Natural killer cell treated with Interleukin-12 subunit alpha and Interleukin-12 subunit beta and Interleukin-15 and Interleukin-18, amount 100 ng/mL, for 72 hours (primary cell): ENCODE data around the gene FER. TPM values are rescaled to one million over a fixed set of nuclear protein-coding genes. Genes with fewer than 3 reads are reported as not detected.
"Not testable (repeated sequence)": the region's sequence is repeated elsewhere in the genome, so short reads cannot be mapped to it uniquely, and the experiment has no call there.

ENCODE experiments used
- ATAC-seq, 2 donors: fragments of 150-1000 bp; cut with Tn5 transposase in 1 of 2; sonication (Bioruptor Pico), chemical (Tn5 transposase) in 1 of 2; 2 replicates each; pipeline ENCODE4 v1.10.0; 2021
- DNase-seq: peaks from one replicate; pipeline ENCODE4 v3.0.0; 2022; ENCODE audit warnings: low spot score
- H3K27ac Mint-ChIP-seq, 2 donors: 1 replicate in 1 of 2; 2 replicates in 1 of 2; pipeline ENCODE4 v1.8.0; 2022; ENCODE audit warnings: mixed read lengths in 2 of 2, mild to moderate bottlenecking in 1 of 2, moderate library complexity in 1 of 2
- H3K27me3 Mint-ChIP-seq, 2 donors: 1 replicate in 1 of 2; 2 replicates in 1 of 2; pipeline ENCODE4 v1.8.0; 2022; ENCODE audit warnings: mixed read lengths in 2 of 2
- H3K36me3 Mint-ChIP-seq: one replicate; pipeline ENCODE4 v1.8.0; 2022; ENCODE audit warnings: mixed read lengths
- H3K4me1 Mint-ChIP-seq, 2 donors: 1 replicate in 1 of 2; 2 replicates in 1 of 2; pipeline ENCODE4 v1.8.0; 2022; ENCODE audit warnings: low read depth in 2 of 2, mixed read lengths in 2 of 2, mild to moderate bottlenecking in 1 of 2
- H3K4me3 Mint-ChIP-seq: one replicate; pipeline ENCODE4 v1.8.0; 2022; ENCODE audit warnings: mixed read lengths
- H3K9me3 Mint-ChIP-seq: 2 replicates; pipeline ENCODE4 v1.8.0; 2022; ENCODE audit warnings: mixed read lengths
- total RNA-seq, 2 donors: library from RNA; stranded (reverse); gene quantifications; one replicate each; pipeline ENCODE4 v1.2.3, GENCODE V29; 2022

The FER gene
- total RNA-seq = 10 to 100 TPM; 13.4 to 22.1 TPM

GRCh38 chr5:108747774-108748400 is at the start of gene FER:
FER (plus strand) TSS chr5:108747897; CDS start chr5:108798183, 50,286 bp downstream.
- no peaks in the 10 kb centered on the region for H3K9me3 Mint-ChIP-seq
- H3K4me1 Mint-ChIP-seq = peaks cover 15 to 31% of the 10 kb centered on the region in 2 donors
- peak within 1 kb of the TSS; percentile 75 to 85 for H3K27ac Mint-ChIP-seq
- peak within 1 kb of the TSS; percentile 97 for H3K4me3 Mint-ChIP-seq
- DNase-seq (no peak), ATAC-seq (peak in 1 of 2 donors; percentile 31)
- peaks cover 0 to 8% of the 10 kb centered on the region in 2 donors for H3K27me3 Mint-ChIP-seq
- H3K36me3 Mint-ChIP-seq = no peaks in the 10 kb centered on the region

- H3K36me3 Mint-ChIP-seq, H3K27ac Mint-ChIP-seq: not testable (repeated sequence)
Observed at GRCh38 chr5:108700388-108700787, 47.3 kb upstream of the FER start.

DNA sequence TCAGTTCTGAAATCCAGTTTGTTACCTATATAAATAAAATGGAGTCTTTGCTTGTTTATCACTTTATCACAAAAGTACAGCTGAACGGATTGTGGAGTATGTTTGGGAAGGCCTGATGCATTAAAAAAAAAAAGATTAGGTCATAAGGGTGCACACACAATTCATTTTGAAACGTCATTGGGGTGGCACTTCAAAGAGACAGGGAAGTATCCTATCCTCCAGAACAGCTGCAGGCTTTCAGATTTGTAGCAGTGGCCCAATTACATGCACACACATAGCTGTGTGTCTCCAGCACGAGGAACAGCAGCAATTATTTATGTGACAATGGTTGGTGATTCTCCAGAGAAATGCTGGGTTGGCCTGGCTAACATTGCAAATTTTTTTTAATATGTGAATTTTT is 46.8 kb upstream of the FER start:
- Mint-ChIP-seq H3K4me3 (no peak overlapping the region), H3K27me3 (peaks cover 5 to 10% of the 10 kb centered on the region in 2 donors), H3K9me3 (no peaks in the 10 kb centered on the region), H3K4me1 (peaks cover 9 to 10% of the 10 kb centered on the region in 2 donors), H3K27ac (no peak overlapping the region), H3K36me3 (no peaks in the 10 kb centered on the region)
- ATAC-seq (no peak), DNase-seq (no peak)

More at GRCh38 chr5:108700388-108700787, 47.3 kb upstream of the FER start:
- H3K4me3 Mint-ChIP-seq, H3K9me3 Mint-ChIP-seq, ATAC-seq, DNase-seq, H3K4me1 Mint-ChIP-seq: not testable (repeated sequence)
- H3K27me3 Mint-ChIP-seq = peaks cover 5 to 10% of the 10 kb centered on the region in 2 donors

DNA sequence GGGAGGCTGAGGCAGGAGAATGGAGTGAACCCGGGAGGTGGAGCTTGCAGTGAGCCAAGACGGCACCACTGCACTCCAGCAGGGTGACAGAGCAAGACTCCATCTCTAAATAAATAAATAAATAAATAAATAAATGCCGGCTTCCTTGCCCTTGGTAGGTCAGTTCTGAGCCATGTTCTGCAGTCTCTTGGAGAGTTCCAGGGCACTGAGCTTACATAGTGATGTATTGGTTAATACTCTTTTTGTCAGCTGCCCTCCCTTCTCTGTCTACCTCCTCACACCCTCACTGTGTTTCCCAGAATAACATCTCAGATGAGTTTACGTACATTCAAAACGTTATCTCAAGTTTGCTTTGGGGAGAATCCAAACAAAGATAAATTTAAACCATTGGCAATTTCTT is 45.2 kb upstream of the FER start:
- H3K4me3 Mint-ChIP-seq = no peak overlapping the region
- DNase-seq (no peak), ATAC-seq (no peak)
- H3K9me3 Mint-ChIP-seq = no peaks in the 10 kb centered on the region
- peaks cover 2 to 4% of the 10 kb centered on the region in 2 donors for H3K27me3 Mint-ChIP-seq
- no peaks in the 10 kb centered on the region for H3K36me3 Mint-ChIP-seq
- H3K27ac Mint-ChIP-seq = no peak overlapping the region
- peaks cover 9 to 10% of the 10 kb centered on the region in 2 donors for H3K4me1 Mint-ChIP-seq

GRCh38 chr5:108703313-108703712 is 44.4 kb upstream of the FER start:
- DNase-seq (no peak), ATAC-seq (peak; percentile 64 to 67)
- H3K36me3 Mint-ChIP-seq = no peaks in the 10 kb centered on the region
- H3K27ac Mint-ChIP-seq = no peak overlapping the region
- no peaks in the 10 kb centered on the region for H3K27me3 Mint-ChIP-seq
- H3K4me1 Mint-ChIP-seq = peaks cover 9 to 10% of the 10 kb centered on the region in 2 donors
- H3K9me3 Mint-ChIP-seq = no peaks in the 10 kb centered on the region
- H3K4me3 Mint-ChIP-seq = no peak overlapping the region

DNA sequence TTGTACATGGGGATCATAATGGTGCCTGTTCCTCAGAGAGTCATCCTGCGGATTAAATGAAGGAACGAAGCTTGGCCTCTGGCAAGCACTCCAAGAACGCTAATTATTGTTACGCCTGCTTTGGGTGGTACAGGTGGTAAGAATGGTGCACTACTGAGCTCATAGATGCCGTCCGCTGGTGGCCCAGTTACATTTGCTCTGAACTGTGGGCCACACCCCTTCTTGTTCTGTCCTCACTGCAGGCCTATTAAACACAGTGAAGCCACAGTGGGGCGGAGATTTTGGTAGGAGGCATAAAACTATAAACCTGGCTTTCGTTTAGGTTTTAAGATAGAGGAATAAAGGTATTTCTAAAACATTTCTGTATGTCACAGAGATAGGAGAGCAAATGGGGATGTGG is 40.6 kb upstream of the FER start:
- no peak overlapping the region for H3K27ac Mint-ChIP-seq
- H3K9me3 Mint-ChIP-seq = no peaks in the 10 kb centered on the region
- no peak overlapping the region for H3K4me3 Mint-ChIP-seq
- H3K27me3 Mint-ChIP-seq = peaks cover 3 to 12% of the 10 kb centered on the region in 2 donors
- ATAC-seq = no peak
- peaks cover 9 to 10% of the 10 kb centered on the region in 2 donors for H3K4me1 Mint-ChIP-seq
- DNase-seq = no peak
- no peaks in the 10 kb centered on the region for H3K36me3 Mint-ChIP-seq

GRCh38 chr5:108711898-108712297 is 35.8 kb upstream of the FER start:
- no peak for DNase-seq
- H3K36me3 Mint-ChIP-seq = no peaks in the 10 kb centered on the region
- ATAC-seq = no peak
- no peak overlapping the region for H3K4me3 Mint-ChIP-seq
- no peak overlapping the region for H3K27ac Mint-ChIP-seq
- H3K4me1 Mint-ChIP-seq = no peaks in the 10 kb centered on the region
- H3K9me3 Mint-ChIP-seq = no peaks in the 10 kb centered on the region
- H3K27me3 Mint-ChIP-seq = peaks cover 14 to 39% of the 10 kb centered on the region in 2 donors

DNA sequence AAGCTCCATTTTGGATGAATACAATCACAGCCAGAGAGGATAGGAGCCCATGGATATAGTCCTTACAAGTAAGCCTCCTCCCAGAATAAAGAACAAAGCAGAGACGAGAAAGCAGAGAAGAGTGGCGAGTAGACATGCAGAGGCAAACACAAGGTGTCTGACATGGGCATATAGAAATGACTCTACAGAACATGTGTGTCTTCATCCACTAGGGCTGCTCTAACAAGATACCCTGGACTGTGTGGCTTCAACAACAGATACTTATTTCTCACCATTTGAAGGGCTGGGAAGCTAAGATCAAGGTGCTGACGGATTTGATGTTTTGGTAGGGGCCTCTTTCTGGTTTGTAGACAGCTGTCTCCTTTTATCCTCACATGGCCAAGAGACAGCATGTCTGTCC is 32.3 kb upstream of the FER start:
- Mint-ChIP-seq H3K4me3 (no peak overlapping the region), H3K9me3 (no peaks in the 10 kb centered on the region), H3K4me1 (peaks cover 3 to 4% of the 10 kb centered on the region in 2 donors), H3K27ac (no peak overlapping the region), H3K36me3 (no peaks in the 10 kb centered on the region), H3K27me3 (peaks cover 19 to 39% of the 10 kb centered on the region in 2 donors)
- DNase-seq (no peak), ATAC-seq (no peak)

DNA sequence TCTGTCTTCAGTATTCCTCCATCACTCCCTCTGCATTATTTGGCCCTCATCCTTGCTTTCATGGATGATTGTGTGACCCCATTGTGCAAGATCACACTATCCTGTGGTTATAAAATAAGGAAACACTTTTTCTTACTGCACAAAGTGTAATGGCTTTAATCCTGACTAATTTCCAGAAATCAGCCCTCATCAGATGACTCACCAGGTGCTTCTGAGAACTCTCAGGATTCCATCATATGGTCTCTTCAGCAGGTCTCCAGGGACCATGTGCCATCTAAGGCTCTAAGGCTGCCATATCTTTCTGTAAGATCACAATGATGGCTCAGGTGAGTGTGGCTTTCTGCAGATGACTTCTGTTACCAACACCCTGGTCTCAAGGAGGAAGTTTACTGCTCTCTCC is 27.3 kb upstream of the FER start:
- peak; percentile 75 to 79 for ATAC-seq
- no peak overlapping the region for H3K4me3 Mint-ChIP-seq
- H3K27ac Mint-ChIP-seq = no peak overlapping the region
- no peak for DNase-seq
- H3K4me1 Mint-ChIP-seq = peaks cover 4 to 5% of the 10 kb centered on the region in 2 donors
- H3K9me3 Mint-ChIP-seq = no peaks in the 10 kb centered on the region
- H3K27me3 Mint-ChIP-seq = peaks cover 17 to 29% of the 10 kb centered on the region in 2 donors
- no peaks in the 10 kb centered on the region for H3K36me3 Mint-ChIP-seq

- H3K4me3 Mint-ChIP-seq = peak overlapping the region; percentile 82
- no peak for ATAC-seq
- no peak for DNase-seq
- H3K36me3 Mint-ChIP-seq = no peaks in the 10 kb centered on the region
- peaks cover 2% of the 10 kb centered on the region for H3K9me3 Mint-ChIP-seq
- peaks cover 30 to 32% of the 10 kb centered on the region in 2 donors for H3K4me1 Mint-ChIP-seq
- H3K27me3 Mint-ChIP-seq = peaks cover 6 to 21% of the 10 kb centered on the region in 2 donors
- peak overlapping the region; percentile 74 to 86 for H3K27ac Mint-ChIP-seq
Observed at GRCh38 chr5:108726446-108727235, 21.1 kb upstream of the FER start.

DNA sequence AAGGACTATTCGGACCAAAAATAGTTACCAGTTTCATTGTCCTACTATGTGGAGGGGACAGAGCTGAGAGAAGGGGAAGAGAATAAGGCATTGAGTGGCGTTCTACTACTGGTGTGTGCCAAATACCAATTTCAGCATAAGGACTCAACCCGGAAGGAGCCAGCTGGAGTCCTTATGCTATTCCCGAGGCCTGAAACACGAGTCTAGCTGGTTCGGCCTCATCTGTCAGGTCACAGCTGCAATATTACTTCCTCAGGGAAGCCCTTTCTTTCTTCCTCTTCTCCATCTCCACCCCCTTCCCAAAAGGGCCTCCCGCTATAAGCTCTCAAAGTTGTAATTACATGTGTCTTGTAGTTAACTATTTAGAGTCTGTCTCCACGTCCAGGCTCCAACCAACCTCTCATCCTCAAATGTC is 20.5 kb upstream of the FER start:
- Mint-ChIP-seq H3K27ac (peak overlapping the region; percentile 74 to 86), H3K9me3 (peaks cover 2% of the 10 kb centered on the region), H3K4me3 (peak overlapping the region; percentile 82), H3K27me3 (peaks cover 4 to 15% of the 10 kb centered on the region in 2 donors), H3K4me1 (peaks cover 30 to 32% of the 10 kb centered on the region in 2 donors), H3K36me3 (no peaks in the 10 kb centered on the region)
- no peak for DNase-seq
- ATAC-seq = no peak

GRCh38 chr5:108727651-108728565 is 19.8 kb upstream of the FER start:
- ATAC-seq = peak; percentile 89 to 92

GRCh38 chr5:108728566-108729241 is 19.0 kb upstream of the FER start:
- Mint-ChIP-seq H3K27me3 (peaks cover 4 to 7% of the 10 kb centered on the region in 2 donors), H3K4me1 (peaks cover 30 to 32% of the 10 kb centered on the region in 2 donors), H3K4me3 (peak overlapping the region; percentile 82), H3K36me3 (no peaks in the 10 kb centered on the region), H3K27ac (peak overlapping the region; percentile 74 to 86), H3K9me3 (peaks cover 2% of the 10 kb centered on the region)
- DNase-seq (peak; percentile 82), ATAC-seq (peak; percentile 73 to 86)

More at GRCh38 chr5:108727651-108728565, 19.8 kb upstream of the FER start:
- peak overlapping the region; percentile 74 to 86 for H3K27ac Mint-ChIP-seq
- no peaks in the 10 kb centered on the region for H3K36me3 Mint-ChIP-seq
- H3K4me3 Mint-ChIP-seq = peak overlapping the region; percentile 82
- peaks cover 4 to 8% of the 10 kb centered on the region in 2 donors for H3K27me3 Mint-ChIP-seq
- peaks cover 2% of the 10 kb centered on the region for H3K9me3 Mint-ChIP-seq
- peaks cover 30 to 32% of the 10 kb centered on the region in 2 donors for H3K4me1 Mint-ChIP-seq
- DNase-seq = peak; percentile 82
